Muscle of leg (tissue), 11 donors: ENCODE results near the gene REST. TPM values are rescaled to one million over a fixed set of nuclear protein-coding genes. Genes with fewer than 3 reads are reported as not detected.
A peak's percentile ranks its signal among the peaks of the same experiment; 100 is the strongest.

Experiments
- DNase-seq: peaks from one replicate; pipeline ENCODE4 v3.0.0; 2013
- H3K27ac ChIP-seq: one replicate; pipeline ENCODE4 v1.5.1; 2013; ENCODE audit warnings: mild to moderate bottlenecking, low read length, control low read depth
- H3K27me3 ChIP-seq: one replicate; pipeline ENCODE4 v1.6.1; 2013; ENCODE audit warnings: low read length; ENCODE audit not compliant: control insufficient read depth, insufficient read depth
- H3K36me3 ChIP-seq: one replicate; pipeline ENCODE4 v1.6.1; 2013; ENCODE audit warnings: low read length; ENCODE audit not compliant: control insufficient read depth, insufficient read depth
- H3K4me1 ChIP-seq: one replicate; pipeline ENCODE4 v1.6.1; 2013; ENCODE audit warnings: low read length; ENCODE audit not compliant: control insufficient read depth, insufficient read depth
- H3K4me3 ChIP-seq: one replicate; pipeline ENCODE4 v1.5.1; 2013; ENCODE audit warnings: low read length, control low read depth
- H3K9me3 ChIP-seq: replicated peaks from 2 replicates; pipeline ENCODE4 v1.6.1; 2013; ENCODE audit warnings: low read depth, low read length; ENCODE audit not compliant: control insufficient read depth
- WGBS: methylation state at CpG from one replicate; pipeline ENCODE4 v1.1.5; 2013; ENCODE audit warnings: missing lambda C conversion rate; ENCODE audit not compliant: insufficient coverage; 5-methylcytosine and 5-hydroxymethylcytosine counted together
- polyA plus RNA-seq, 8 donors: library from polyadenylated mRNA; unstranded; fragments of 120-200 nt; gene quantifications; one replicate each; pipeline versions ENCODE4 v1.2.1 to v1.2.3, GENCODE V29; 2013; ENCODE audit warnings: inconsistent platforms in 1 of 8, low replicate concordance in 1 of 8; ENCODE audit not compliant: insufficient read length in 8 of 8, insufficient read depth in 1 of 8
- total RNA-seq: library from RNA; stranded (reverse); fragments of 120-200 nt; gene quantifications from one replicate; pipeline ENCODE4 v1.2.4, GENCODE V29; 2013

REST gene
- total and polyA plus RNA-seq, 9 donors = 18.4 to 33.6 (median 24.2) TPM

- peaks cover 2% of the 10 kb centered on the region for H3K9me3 ChIP-seq
- no peak overlapping the region for H3K27ac ChIP-seq
- no peaks in the 10 kb centered on the region for H3K27me3 ChIP-seq
- peaks cover 15% of the 10 kb centered on the region for H3K4me1 ChIP-seq
- DNase-seq = no peak
- H3K36me3 ChIP-seq = peaks cover 36% of the 10 kb centered on the region
- no peak overlapping the region for H3K4me3 ChIP-seq
Observed at GRCh38 chr4:56972809-56973208, 65.1 kb downstream of the REST start.

DNA sequence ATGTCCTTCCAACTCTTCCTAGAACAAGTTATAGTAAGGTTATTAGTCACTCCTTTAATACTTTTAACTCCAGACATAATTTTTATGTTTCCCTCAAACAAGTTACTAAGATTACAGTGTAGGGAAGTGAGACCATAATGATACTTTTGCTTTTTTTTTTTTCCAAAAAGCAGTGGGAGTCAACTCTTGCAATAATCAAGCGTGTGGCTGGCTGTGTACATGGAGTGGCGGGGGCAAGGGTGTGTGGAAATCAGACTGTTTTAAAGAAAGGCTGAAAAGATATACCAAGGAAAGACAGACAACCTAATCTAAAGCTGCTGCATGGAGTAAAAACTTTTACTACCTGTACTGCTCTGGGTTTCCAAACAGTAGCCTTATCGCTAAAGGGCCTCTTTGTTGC is 65.6 kb downstream of the REST start:
- 100% methylated on average over 1 of the region's 3 CpGs for WGBS
- Histone ChIP-seq H3K4me1 (peaks cover 15% of the 10 kb centered on the region), H3K27ac (no peak overlapping the region), H3K27me3 (no peaks in the 10 kb centered on the region), H3K9me3 (peaks cover 2% of the 10 kb centered on the region), H3K36me3 (peaks cover 36% of the 10 kb centered on the region), H3K4me3 (no peak overlapping the region)
- no peak for DNase-seq

DNA sequence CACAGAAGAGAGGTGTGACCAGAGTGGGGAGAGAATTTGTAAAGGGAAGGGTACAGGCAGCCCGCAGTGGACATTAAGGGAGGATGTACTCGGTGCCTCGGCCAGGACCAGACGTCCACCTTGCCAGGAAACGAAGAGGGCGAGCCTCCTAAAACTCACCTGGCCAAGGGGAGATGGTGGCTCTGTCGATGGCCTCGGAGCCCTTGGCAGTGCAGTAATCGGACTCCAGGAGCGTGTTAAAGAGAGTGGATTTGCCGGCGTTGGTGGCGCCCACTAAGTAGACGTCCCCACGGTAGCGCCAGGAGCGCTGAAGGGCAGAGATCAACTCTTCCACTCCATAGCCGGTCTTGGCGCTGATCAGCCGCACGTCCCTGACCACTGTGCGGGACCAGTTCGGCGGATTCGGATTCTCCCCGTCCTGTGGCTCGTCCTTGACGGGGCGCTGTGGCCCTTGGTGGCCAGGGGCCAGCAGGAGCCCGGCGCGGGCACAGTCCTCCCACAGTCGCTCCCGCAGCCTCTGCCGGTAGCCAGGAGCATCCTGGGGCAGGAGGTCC is 68.7 kb downstream of the REST start:
- 1% methylated on average over 34 of the region's 35 CpGs for WGBS
- peak; percentile 13 for DNase-seq
- no peaks in the 10 kb centered on the region for H3K27me3 ChIP-seq

GRCh38 chr4:56976837-56977320 is 69.2 kb downstream of the REST start:
- Histone ChIP-seq H3K27ac (peak overlapping the region; percentile 83), H3K4me3 (peak overlapping the region; percentile 87), H3K27me3 (no peaks in the 10 kb centered on the region), H3K36me3 (peaks cover 19% of the 10 kb centered on the region), H3K9me3 (peaks cover 2% of the 10 kb centered on the region), H3K4me1 (peaks cover 20% of the 10 kb centered on the region)
- DNase-seq = no peak
- WGBS = under 1% methylated on average over 46 of the region's 46 CpGs

More for the DNA sequence above, 68.7 kb downstream of the REST start:
- H3K36me3 ChIP-seq = peaks cover 22% of the 10 kb centered on the region
- peaks cover 20% of the 10 kb centered on the region for H3K4me1 ChIP-seq
- peaks cover 2% of the 10 kb centered on the region for H3K9me3 ChIP-seq
- H3K27ac ChIP-seq = no peak overlapping the region
- H3K4me3 ChIP-seq = peak overlapping the region; percentile 87

DNA sequence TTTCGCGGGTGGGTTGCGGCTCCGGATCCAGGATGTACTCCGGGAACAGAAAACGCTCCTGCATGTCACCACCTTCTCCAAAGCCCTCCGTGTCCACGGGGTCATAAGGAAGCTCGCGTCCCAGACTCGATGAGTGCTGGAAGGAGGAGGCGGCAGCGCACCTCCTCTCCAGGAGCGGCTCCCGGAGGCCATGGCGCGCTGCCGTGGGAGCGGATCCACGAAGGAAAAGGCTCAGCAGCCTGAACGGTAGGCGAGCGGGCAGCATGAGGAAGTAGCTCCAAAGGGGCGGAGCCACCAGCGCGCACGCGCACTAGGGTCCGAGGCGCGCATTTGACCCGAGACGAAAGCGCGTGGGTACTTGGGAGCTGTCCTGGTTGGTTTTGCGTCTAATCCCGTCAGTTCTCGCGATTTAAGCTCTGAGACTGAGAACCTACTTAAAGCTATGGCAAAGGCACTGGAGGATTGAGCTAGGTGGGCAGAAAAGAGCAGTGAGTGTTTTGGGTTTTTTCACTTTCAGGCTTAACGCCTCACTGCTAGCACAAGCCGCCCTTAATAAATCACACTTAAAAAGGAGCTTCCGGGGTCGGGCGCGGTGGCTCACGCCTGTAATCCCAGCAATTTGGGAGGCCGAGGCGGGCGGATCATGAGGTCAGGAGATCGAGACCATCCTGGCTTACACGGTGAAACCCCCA is 69.8 kb downstream of the REST start, which contains the start of gene NOA1:
TSS of gene NOA1 (minus strand) at position 286 of the 692 bp plus-strand sequence. CDS start at position 265, 21 bp downstream.
- Histone ChIP-seq H3K27me3 (no peaks in the 10 kb centered on the region), H3K4me1 (peaks cover 20% of the 10 kb centered on the region), H3K9me3 (peaks cover 2% of the 10 kb centered on the region), H3K27ac (peak within 1 kb of the TSS; percentile 95), H3K36me3 (peaks cover 14% of the 10 kb centered on the region), H3K4me3 (peak within 1 kb of the TSS; percentile 87)
- whole genome bisulfite sequencing = under 1% methylated on average over 40 of the region's 51 CpGs
- DNase-seq = peak; percentile 100

- DNase-seq = peak; percentile 98
- no peaks in the 10 kb centered on the region for H3K27me3 ChIP-seq
- peaks cover 2% of the 10 kb centered on the region for H3K36me3 ChIP-seq
- H3K4me3 ChIP-seq = peak within 1 kb of the TSS; percentile 87
- no peaks in the 10 kb centered on the region for H3K9me3 ChIP-seq
- WGBS = 0% methylated on average over 27 of the region's 37 CpGs
- peak within 1 kb of the TSS; percentile 95 for H3K27ac ChIP-seq
- H3K4me1 ChIP-seq = peaks cover 20% of the 10 kb centered on the region
Observed at GRCh38 chr4:56978750-56979303, 71.1 kb downstream of the REST start, which contains the start of gene POLR2B. Gene POLR2B, plus strand, starts transcription at chr4:56978896. Its CDS starts 90 bp downstream, at chr4:56978986.

DNA sequence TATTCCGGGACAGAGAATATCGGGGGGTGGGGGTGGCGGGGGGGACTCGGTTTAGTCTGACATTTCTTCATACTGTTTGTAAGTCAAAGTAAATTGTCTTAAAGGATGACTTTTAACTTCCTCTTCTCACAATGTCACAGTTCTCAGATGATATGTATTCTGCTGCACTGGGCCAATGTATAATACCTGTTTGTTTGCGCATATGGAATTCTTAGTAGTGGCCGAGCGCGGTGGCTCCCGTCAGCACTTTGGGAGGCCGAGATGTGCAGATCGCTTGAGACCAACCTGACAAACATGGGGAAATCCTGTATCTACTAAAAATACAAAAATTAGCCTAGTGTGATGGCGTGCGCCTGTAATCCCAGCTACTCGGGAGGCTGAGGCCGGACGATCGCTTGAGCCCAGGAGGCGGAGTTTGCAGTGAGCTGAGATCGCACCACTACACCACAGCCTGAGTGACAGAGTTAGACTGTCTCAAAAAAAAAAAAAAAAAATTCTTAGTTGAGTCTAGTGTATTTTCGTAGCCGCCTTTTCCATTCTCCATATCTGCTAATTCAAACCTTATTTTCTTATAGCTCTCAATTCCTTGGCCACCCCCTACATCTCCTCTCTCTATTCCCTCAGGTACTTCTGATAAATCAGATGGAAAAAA is 71.8 kb downstream of the REST start:
- peaks cover 20% of the 10 kb centered on the region for H3K4me1 ChIP-seq
- DNase-seq = peak; percentile 8

GRCh38 chr4:56981795-56982201 is 74.1 kb downstream of the REST start:
- no CpG with 5 or more reads among the region's 4 CpGs for WGBS
- no peak for DNase-seq
- no peak overlapping the region for H3K4me3 ChIP-seq
- peaks cover 10% of the 10 kb centered on the region for H3K36me3 ChIP-seq
- H3K27ac ChIP-seq = no peak overlapping the region
- peaks cover 5% of the 10 kb centered on the region for H3K4me1 ChIP-seq
- no peaks in the 10 kb centered on the region for H3K27me3 ChIP-seq
- H3K9me3 ChIP-seq = no peaks in the 10 kb centered on the region

More for the DNA sequence above, 71.8 kb downstream of the REST start:
- Histone ChIP-seq H3K36me3 (peaks cover 2% of the 10 kb centered on the region), H3K4me3 (peak overlapping the region; percentile 87), H3K9me3 (no peaks in the 10 kb centered on the region), H3K27ac (peak overlapping the region; percentile 95), H3K27me3 (no peaks in the 10 kb centered on the region)
- 0% methylated on average over 2 of the region's 21 CpGs for WGBS

- Histone ChIP-seq H3K4me1 (no peaks in the 10 kb centered on the region), H3K4me3 (no peak overlapping the region), H3K27me3 (no peaks in the 10 kb centered on the region), H3K36me3 (peaks cover 27% of the 10 kb centered on the region), H3K27ac (no peak overlapping the region), H3K9me3 (no peaks in the 10 kb centered on the region)
- no peak for DNase-seq
- WGBS = no CpG with 5 or more reads among the region's 1 CpG
Observed at GRCh38 chr4:56986192-56986591, 78.5 kb downstream of the REST start.

DNA sequence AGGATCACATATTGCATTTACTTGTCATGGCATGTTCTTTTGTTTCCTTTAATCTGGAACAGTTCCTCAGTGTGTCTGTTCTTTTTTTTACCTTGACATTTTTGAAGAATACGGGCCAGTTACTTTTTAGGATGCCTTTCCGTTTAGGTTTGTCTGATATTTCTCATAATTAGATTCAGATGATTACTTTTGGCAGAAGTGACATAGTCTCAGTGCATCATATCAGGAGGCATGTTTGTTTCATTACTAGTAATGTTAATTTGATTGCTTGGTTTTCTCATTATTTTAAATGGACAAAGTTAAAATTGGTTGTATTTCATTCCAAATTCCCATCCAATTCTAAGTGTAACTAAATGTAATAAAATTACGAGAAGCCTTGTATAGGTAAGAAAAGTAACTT is 79.3 kb downstream of the REST start:
- Histone ChIP-seq H3K36me3 (peaks cover 31% of the 10 kb centered on the region), H3K27ac (no peak overlapping the region), H3K4me3 (no peak overlapping the region), H3K4me1 (no peaks in the 10 kb centered on the region), H3K27me3 (no peaks in the 10 kb centered on the region), H3K9me3 (no peaks in the 10 kb centered on the region)
- no CpG with 5 or more reads among the region's 3 CpGs for WGBS
- DNase-seq = no peak
